ENCODE measurements around the gene PAM.

GRCh38 chr5:103057208-103058130 is 302.4 kb downstream of the PAM start:
- TF ChIP-seq, protein P1, sequence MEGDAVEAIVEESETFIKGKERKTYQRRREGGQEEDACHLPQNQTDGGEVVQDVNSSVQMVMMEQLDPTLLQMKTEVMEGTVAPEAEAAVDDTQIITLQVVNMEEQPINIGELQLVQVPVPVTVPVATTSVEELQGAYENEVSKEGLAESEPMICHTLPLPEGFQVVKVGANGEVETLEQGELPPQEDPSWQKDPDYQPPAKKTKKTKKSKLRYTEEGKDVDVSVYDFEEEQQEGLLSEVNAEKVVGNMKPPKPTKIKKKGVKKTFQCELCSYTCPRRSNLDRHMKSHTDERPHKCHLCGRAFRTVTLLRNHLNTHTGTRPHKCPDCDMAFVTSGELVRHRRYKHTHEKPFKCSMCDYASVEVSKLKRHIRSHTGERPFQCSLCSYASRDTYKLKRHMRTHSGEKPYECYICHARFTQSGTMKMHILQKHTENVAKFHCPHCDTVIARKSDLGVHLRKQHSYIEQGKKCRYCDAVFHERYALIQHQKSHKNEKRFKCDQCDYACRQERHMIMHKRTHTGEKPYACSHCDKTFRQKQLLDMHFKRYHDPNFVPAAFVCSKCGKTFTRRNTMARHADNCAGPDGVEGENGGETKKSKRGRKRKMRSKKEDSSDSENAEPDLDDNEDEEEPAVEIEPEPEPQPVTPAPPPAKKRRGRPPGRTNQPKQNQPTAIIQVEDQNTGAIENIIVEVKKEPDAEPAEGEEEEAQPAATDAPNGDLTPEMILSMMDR (IDR thresholded peaks at IDR 0.05), result no peak
- TF ChIP-seq POLR2AphosphoS5 (IDR thresholded peaks at IDR 0.05), result no peak
